Panc1 (cell line): ENCODE data around the gene ZNF804A.

Source experiments
- CTCF ChIP-seq: fragments of 450-650 bp; IDR thresholded peaks from 2 replicates; pipeline ENCODE4 v1.5.1; 2017; ENCODE audit warnings: mild to moderate bottlenecking
- POLR2AphosphoS5 ChIP-seq: IDR thresholded peaks from 2 replicates; pipeline ENCODE4 v1.6.1; 2012; ENCODE audit warnings: mild to moderate bottlenecking, low read depth, low read length, moderate library complexity
- REST ChIP-seq, 2 experiments: IDR thresholded peaks; 2 replicates each; pipeline ENCODE4 v1.6.1; 2011 to 2012; ENCODE audit warnings: low read depth in 2 of 2, control low read depth in 1 of 2, low read length in 1 of 2, mild to moderate bottlenecking in 1 of 2, moderate library complexity in 1 of 2; ENCODE audit not compliant: insufficient read depth in 1 of 2

GRCh38 chr2:184780944-184781343 lies 182.6 kb downstream of the ZNF804A start:
- no peak for TF ChIP-seq POLR2AphosphoS5
- TF ChIP-seq CTCF: no peak
- TF ChIP-seq REST (IDR thresholded peaks at IDR 0.05; ENCODE audit: insufficient read depth in 1 of 2, low read depth in 2 of 2, low read length in 1 of 2): no peak
